Panc1 (cell line): Measurements from ENCODE around the gene CFLAR. TPM values are rescaled to one million over a fixed set of nuclear protein-coding genes. Genes with fewer than 3 reads are reported as not detected.

ENCODE experiments used
- total RNA-seq: library from RNA; stranded (reverse); gene quantifications from one replicate; pipeline ENCODE4 v1.2.1, GENCODE V29; 2021; ENCODE audit not compliant: unreplicated experiment

CFLAR gene
- total RNA-seq, 1 experiment from 2014 or later = 46.3 TPM

Other genes starting within 250 kb of the CFLAR start
- gene PPIL3, start 227.1 kb upstream of the CFLAR start, total RNA-seq = 12.2 TPM
- 37.4 TPM for gene NIF3L1, start 226.8 kb upstream of the CFLAR start, total RNA-seq
- gene ORC2, start 152.5 kb upstream of the CFLAR start, total RNA-seq = 41.8 TPM
- gene HYCC2, start 44.5 kb upstream of the CFLAR start, total RNA-seq = 12.0 TPM
- 88.6 TPM for gene NDUFB3, start 44.2 kb upstream of the CFLAR start, total RNA-seq
- 0.87 TPM for gene CASP10, start 67.0 kb downstream of the CFLAR start, total RNA-seq
- gene CASP8, start 144.4 kb downstream of the CFLAR start, total RNA-seq = 34.8 TPM
- 0.39 TPM for gene FLACC1, start 241.2 kb downstream of the CFLAR start, total RNA-seq